Nephron progenitor cell (in vitro differentiated cells): ENCODE data around the gene PUS1.
A peak's percentile ranks its signal among the peaks of the same experiment; 100 is the strongest.
"Not testable (repeated sequence)": the region's sequence is repeated elsewhere in the genome, so short reads cannot be mapped to it uniquely, and the experiment has no call there.

ENCODE experiments used
- DNase-seq: peaks from one replicate; pipeline ENCODE4 v3.0.0; 2021
- H3K27ac Mint-ChIP-seq: 2 replicates; pipeline ENCODE4 v1.8.0; 2021; ENCODE audit warnings: mild to moderate bottlenecking, moderate library complexity, mixed read lengths
- H3K27me3 Mint-ChIP-seq: 2 replicates; pipeline ENCODE4 v1.8.0; 2021; ENCODE audit warnings: mild to moderate bottlenecking, low read depth, mixed read lengths; ENCODE audit not compliant: poor library complexity
- H3K36me3 Mint-ChIP-seq: 2 replicates; pipeline ENCODE4 v1.8.0; 2021; ENCODE audit warnings: low read depth, mixed read lengths
- H3K4me1 Mint-ChIP-seq: 2 replicates; pipeline ENCODE4 v1.8.0; 2021; ENCODE audit warnings: mixed read lengths
- H3K4me3 Mint-ChIP-seq: 2 replicates; pipeline ENCODE4 v1.8.0; 2021; ENCODE audit warnings: mild to moderate bottlenecking, moderate library complexity, mixed read lengths
- H3K9me3 Mint-ChIP-seq: 2 replicates; pipeline ENCODE4 v1.8.0; 2021; ENCODE audit warnings: mild to moderate bottlenecking, moderate library complexity, mixed read lengths
- TF ChIP-seq, protein P1 (sequence below): fragments of 200-600 bp; sonication (generic); IDR thresholded peaks from 2 replicates; pipeline ENCODE4 v1.5.0; 2021; ENCODE audit warnings: antibody characterized with exemption

PUS1 gene

DNA sequence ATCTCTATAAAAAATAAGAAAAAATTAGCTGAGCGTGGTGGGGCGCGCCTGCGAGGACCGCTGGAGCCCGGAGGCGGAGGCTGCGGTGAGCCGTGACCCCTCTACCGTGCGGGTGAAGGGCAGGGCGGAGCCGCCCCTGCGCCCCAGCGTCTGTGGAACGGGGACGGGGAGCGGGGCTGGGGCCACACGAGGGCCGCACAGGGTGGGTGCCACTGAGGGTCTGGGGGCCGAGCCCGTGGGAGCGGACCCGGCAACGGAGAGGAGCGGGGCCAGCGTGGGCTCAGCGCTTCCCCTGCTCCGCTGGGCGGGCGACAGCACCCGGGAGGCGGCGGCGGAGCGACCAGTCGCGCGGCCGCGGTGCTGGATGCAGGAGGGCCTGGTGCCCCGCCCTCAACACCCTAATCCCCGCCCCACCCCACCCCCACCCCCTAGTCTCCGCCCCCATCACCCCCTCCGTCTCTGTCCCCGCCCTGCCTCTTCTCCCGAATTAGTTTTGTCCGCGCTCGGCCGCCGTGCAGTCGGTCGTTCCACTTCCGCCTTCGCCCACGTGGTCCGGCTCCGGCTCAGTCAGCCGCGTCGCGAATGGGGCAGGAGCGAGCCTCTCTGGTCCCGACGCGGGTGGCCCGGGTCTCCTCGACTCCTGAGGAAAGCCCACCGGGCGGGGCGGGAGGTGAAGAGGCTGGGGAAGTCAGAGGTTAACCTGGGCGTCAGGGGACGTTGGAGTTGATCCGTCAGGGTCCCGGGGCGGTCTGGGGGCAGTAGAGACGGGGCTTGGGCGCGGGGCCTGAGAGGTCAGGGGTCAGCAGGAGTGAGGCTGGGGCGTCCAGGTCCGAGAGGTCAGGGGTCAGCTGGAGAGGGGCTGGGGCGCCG lies at the start of gene PUS1:
TSS of gene PUS1 (plus strand) at position 566 of the 870 bp plus-strand sequence. CDS start 447 bp downstream, outside the sequence.
- Mint-ChIP-seq H3K36me3 (peaks cover 22% of the 10 kb centered on the region), H3K4me1 (peaks cover 6% of the 10 kb centered on the region), H3K27me3 (peaks cover 3% of the 10 kb centered on the region), H3K9me3 (peaks cover 7% of the 10 kb centered on the region), H3K4me3 (peak within 1 kb of the TSS; percentile 90), H3K27ac (peak within 1 kb of the TSS; percentile 95)
- DNase-seq, result peak; percentile 92
- TF ChIP-seq, protein P1, sequence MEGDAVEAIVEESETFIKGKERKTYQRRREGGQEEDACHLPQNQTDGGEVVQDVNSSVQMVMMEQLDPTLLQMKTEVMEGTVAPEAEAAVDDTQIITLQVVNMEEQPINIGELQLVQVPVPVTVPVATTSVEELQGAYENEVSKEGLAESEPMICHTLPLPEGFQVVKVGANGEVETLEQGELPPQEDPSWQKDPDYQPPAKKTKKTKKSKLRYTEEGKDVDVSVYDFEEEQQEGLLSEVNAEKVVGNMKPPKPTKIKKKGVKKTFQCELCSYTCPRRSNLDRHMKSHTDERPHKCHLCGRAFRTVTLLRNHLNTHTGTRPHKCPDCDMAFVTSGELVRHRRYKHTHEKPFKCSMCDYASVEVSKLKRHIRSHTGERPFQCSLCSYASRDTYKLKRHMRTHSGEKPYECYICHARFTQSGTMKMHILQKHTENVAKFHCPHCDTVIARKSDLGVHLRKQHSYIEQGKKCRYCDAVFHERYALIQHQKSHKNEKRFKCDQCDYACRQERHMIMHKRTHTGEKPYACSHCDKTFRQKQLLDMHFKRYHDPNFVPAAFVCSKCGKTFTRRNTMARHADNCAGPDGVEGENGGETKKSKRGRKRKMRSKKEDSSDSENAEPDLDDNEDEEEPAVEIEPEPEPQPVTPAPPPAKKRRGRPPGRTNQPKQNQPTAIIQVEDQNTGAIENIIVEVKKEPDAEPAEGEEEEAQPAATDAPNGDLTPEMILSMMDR, result no peak

DNA sequence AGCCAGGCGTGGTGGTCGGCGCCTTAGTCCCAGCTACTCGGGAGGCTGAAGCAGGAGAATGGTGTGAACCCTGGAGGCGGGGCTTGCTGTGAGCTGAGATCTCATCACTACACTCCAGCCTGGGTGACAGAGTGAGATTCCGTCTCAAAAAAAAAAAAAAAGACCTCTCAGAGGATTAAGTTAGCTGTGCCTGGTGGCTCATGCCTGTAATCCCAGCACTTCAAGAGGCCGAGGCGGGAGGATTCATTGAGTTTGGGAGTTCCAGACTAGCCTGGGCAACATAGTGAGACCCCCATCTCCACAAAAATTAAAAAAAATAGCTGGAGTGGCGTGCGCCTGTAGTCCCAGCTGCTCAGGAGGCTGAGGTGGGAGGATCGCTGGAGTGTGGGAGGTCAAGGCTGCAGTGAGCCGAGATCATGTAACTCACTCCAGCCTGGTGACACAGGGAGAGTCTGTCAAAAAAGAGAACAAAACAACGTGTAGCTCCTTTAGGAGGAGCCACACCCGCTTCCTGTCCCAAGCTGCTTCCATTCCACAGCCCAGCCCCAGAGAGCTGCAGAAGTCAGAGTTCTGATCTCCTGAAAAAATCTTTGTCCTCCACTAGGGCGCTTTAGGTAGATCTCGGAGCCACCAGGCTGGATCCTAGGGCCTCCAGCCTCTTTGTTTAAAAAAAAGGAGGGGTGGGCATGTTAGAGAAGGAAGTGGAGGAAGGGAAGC lies 46.1 kb upstream of the PUS1 start:
- peaks cover 27% of the 10 kb centered on the region for H3K9me3 Mint-ChIP-seq
- TF ChIP-seq, protein P1, result no peak
- H3K27ac Mint-ChIP-seq, result no peak overlapping the region

DNA sequence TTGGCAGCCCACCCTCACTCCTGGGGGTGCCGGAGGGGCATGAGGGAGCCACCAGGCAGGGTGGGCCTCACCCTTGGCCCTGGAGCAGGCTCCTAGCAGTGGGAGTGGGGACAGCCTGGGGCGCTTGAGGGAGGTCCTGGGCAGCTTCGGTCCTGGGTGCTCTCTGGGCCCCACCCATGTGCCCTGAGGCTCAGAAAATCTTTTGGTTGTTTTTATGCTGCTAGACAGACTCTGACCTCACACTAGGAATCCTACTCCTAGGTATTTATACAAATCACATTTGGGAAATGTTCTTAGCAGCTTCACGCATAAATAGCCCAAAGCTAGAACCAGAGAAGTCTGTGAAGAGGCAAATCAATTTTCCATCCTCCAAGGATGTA lies 45.6 kb upstream of the PUS1 start:
- Mint-ChIP-seq H3K4me3 (no peak overlapping the region), H3K4me1 (peaks cover 4% of the 10 kb centered on the region), H3K27ac (no peak overlapping the region), H3K36me3 (peaks cover 5% of the 10 kb centered on the region), H3K27me3 (peaks cover 44% of the 10 kb centered on the region), H3K9me3 (peaks cover 27% of the 10 kb centered on the region)
- DNase-seq, result no peak
- TF ChIP-seq, protein P1, result no peak

More for the DNA sequence above, 46.1 kb upstream of the PUS1 start:
- Mint-ChIP-seq H3K27me3 (peaks cover 42% of the 10 kb centered on the region), H3K36me3 (peaks cover 5% of the 10 kb centered on the region), H3K4me1 (peaks cover 4% of the 10 kb centered on the region), H3K4me3 (no peak overlapping the region)
- no peak for DNase-seq

DNA sequence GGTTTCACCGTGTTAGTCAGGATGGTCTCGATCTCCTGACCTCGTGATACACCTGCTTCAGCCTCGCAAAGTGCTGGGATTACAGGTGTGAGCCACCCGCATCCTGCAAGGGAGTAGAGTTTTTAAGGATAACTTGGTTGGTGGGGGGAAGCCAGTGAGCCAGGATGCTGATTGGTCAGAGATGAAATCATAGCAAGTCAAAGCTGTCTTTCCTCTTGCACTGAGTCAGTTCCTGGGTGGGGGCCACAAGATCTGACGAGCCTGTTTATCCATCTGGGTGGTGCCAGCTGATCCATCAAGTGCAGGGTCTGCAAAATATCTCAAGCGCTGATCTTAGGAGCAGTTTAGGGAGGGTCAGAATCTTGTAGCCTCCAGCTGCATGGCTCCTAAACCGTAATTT lies 44.0 kb upstream of the PUS1 start:
- H3K27ac Mint-ChIP-seq, H3K36me3 Mint-ChIP-seq, DNase-seq, H3K4me1 Mint-ChIP-seq, H3K4me3 Mint-ChIP-seq: not testable (repeated sequence)
- Mint-ChIP-seq H3K27me3 (peaks cover 51% of the 10 kb centered on the region), H3K9me3 (peaks cover 27% of the 10 kb centered on the region)

DNA sequence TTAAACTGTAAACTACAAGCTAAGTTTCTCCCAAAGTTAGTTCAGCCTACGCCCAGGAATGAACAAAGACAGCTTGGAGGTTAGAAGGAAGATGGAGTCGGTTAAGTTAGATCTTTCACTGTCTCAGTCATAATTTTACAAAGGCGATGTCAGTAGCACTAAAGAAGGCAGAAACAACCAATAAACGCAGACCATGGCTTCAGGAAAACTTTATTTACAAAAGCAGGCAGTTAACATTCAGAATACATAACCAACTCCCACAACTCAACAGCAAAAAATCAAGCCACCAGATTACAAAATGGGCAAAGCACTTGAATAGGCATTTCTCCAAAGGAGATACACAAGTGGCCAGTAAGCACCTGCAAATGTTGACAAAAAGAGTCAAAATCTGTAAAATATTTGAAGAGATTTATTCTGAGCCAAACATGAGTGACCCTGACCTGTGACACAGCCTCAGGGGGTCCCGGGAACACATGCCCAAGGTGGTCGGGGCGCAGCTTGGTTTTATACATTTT lies 43.5 kb upstream of the PUS1 start:
- TF ChIP-seq, protein P1, result no peak
- peaks cover 52% of the 10 kb centered on the region for H3K27me3 Mint-ChIP-seq
- H3K9me3 Mint-ChIP-seq, result peaks cover 27% of the 10 kb centered on the region
- no peak overlapping the region for H3K4me3 Mint-ChIP-seq
- no peak for DNase-seq
- peaks cover 6% of the 10 kb centered on the region for H3K4me1 Mint-ChIP-seq
- no peak overlapping the region for H3K27ac Mint-ChIP-seq
- H3K36me3 Mint-ChIP-seq, result peaks cover 5% of the 10 kb centered on the region

DNA sequence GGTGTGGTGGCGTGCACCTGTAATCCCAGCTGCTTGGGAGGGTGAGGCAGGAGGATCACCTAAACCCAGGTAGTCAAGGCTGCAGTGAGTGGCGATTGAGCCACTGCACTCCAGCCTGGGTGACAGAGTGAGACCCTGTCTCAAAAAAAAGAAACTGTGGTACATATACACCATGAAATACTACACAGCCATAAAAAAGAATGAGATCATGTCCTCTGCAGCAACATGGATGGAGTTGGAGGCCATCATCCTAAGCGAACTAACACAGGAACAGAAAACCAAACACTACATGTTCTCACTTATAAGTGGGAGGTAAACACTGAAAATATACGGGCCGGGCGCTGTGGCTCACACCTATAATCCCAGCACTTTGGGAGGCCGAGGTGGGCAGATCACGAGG lies 37.4 kb upstream of the PUS1 start:
- DNase-seq, H3K9me3 Mint-ChIP-seq, H3K27ac Mint-ChIP-seq, H3K4me3 Mint-ChIP-seq, H3K36me3 Mint-ChIP-seq: not testable (repeated sequence)
- Mint-ChIP-seq H3K4me1 (peaks cover 18% of the 10 kb centered on the region), H3K27me3 (peaks cover 31% of the 10 kb centered on the region)
